ENCODE results near the gene SIGLECL1.

SIGLECL1 gene

DNA sequence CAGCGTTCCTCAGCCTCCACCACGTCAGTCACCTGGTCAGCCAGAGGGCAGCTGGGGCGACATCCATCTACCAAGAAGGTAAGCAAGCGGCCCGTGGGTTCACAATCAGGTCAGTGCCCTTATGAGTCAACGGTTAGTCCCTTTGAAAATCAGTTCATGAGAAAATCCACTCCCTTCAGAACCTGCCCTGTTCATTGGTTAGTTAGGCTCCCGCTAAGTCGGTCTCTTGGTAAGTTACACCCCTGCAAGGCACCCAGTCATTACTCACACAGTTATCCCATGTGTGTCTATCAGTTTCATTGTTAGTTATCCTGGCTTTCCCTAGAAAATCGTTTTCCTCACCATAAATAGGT, 564 bp downstream of the SIGLECL1 start:
- no peak overlapping the region for H3K9ac ChIP-seq (ENCODE audit: low read depth in 1 of 2, low read length in 2 of 2)
- no peaks in the 10 kb centered on the region for H3K36me3 ChIP-seq (ENCODE audit: control insufficient read depth in 2 of 2, insufficient read depth in 2 of 2, low read length in 2 of 2)
- no peaks in the 10 kb centered on the region for H3K27me3 ChIP-seq (ENCODE audit: control insufficient read depth in 2 of 2, insufficient read depth in 2 of 2, low read length in 2 of 2)
- no peak overlapping the region for H3K27ac ChIP-seq (ENCODE audit: low read depth in 2 of 2, low read length in 2 of 2)
- H3K9me3 ChIP-seq (ENCODE audit: control insufficient read depth in 2 of 2, low read length in 2 of 2): no peaks in the 10 kb centered on the region
- H3K4me3 ChIP-seq (ENCODE audit: low read length in 2 of 2): no peak overlapping the region
- no peaks in the 10 kb centered on the region for H3K4me1 ChIP-seq (ENCODE audit: control insufficient read depth in 2 of 2, insufficient read depth in 2 of 2, low read length in 2 of 2)

DNA sequence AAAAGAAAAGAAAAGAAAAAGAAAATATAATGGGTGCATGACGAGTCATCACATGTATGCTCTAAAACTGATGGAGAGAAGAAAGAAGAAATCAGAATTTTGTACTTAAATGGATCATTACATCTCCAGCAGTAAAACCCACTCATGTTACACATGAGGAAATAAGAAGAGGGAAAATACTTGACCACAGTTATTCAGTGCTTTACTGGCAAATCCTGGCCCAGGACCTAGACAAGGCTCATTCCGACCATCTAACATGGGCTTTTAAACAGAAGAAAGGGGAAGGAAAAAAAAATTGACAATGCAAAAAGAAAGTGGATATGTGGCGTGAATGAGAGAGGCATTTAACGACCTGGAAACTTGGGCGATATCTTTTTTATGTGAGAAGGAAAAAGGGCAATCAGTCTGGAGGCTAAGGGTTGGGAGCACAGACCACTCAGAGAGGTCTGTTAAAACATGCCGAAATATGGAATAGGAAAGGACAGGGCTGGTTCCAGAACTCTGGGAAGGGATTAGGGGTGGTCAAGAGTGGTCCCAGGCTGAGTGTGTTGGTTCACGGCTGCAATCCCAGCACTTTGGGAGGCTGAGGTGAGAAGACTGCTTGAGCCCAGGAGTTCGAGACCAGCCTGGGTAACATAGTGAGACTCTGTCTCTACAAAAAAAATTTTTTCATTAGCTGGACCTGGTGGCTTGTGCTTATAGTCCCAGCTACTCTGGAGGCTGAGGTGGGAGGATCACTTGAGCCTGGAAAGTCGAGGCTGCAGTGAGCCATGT, 1.6 kb downstream of the SIGLECL1 start:
- no peak overlapping the region for H3K4me3 ChIP-seq (ENCODE audit: low read length in 2 of 2)
- H3K27me3 ChIP-seq (ENCODE audit: control insufficient read depth in 2 of 2, insufficient read depth in 2 of 2, low read length in 2 of 2): no peaks in the 10 kb centered on the region
- no peaks in the 10 kb centered on the region for H3K4me1 ChIP-seq (ENCODE audit: control insufficient read depth in 2 of 2, insufficient read depth in 2 of 2, low read length in 2 of 2)
- no peak overlapping the region for H3K27ac ChIP-seq (ENCODE audit: low read depth in 2 of 2, low read length in 2 of 2)
- H3K36me3 ChIP-seq (ENCODE audit: control insufficient read depth in 2 of 2, insufficient read depth in 2 of 2, low read length in 2 of 2): no peaks in the 10 kb centered on the region
- no peaks in the 10 kb centered on the region for H3K9me3 ChIP-seq (ENCODE audit: control insufficient read depth in 2 of 2, low read length in 2 of 2)
- H3K9ac ChIP-seq (ENCODE audit: low read depth in 1 of 2, low read length in 2 of 2): no peak overlapping the region

- Histone ChIP-seq H3K9me3 (ENCODE audit: control insufficient read depth in 2 of 2, low read length in 2 of 2) (no peaks in the 10 kb centered on the region), H3K27ac (ENCODE audit: low read depth in 2 of 2, low read length in 2 of 2) (no peak overlapping the region), H3K4me1 (ENCODE audit: control insufficient read depth in 2 of 2, insufficient read depth in 2 of 2, low read length in 2 of 2) (no peaks in the 10 kb centered on the region), H3K36me3 (ENCODE audit: control insufficient read depth in 2 of 2, insufficient read depth in 2 of 2, low read length in 2 of 2) (no peaks in the 10 kb centered on the region), H3K27me3 (ENCODE audit: control insufficient read depth in 2 of 2, insufficient read depth in 2 of 2, low read length in 2 of 2) (no peaks in the 10 kb centered on the region), H3K4me3 (ENCODE audit: low read length in 2 of 2) (no peak overlapping the region), H3K9ac (ENCODE audit: low read depth in 1 of 2, low read length in 2 of 2) (no peak overlapping the region)
Observed at GRCh38 chr19:51253088-51253806, 2.4 kb downstream of the SIGLECL1 start.

GRCh38 chr19:51256155-51256625, 5.3 kb downstream of the SIGLECL1 start:
- Histone ChIP-seq H3K4me1 (ENCODE audit: control insufficient read depth in 2 of 2, insufficient read depth in 2 of 2, low read length in 2 of 2) (no peaks in the 10 kb centered on the region), H3K4me3 (ENCODE audit: low read length in 2 of 2) (no peak overlapping the region), H3K9ac (ENCODE audit: low read depth in 1 of 2, low read length in 2 of 2) (no peak overlapping the region), H3K9me3 (ENCODE audit: control insufficient read depth in 2 of 2, low read length in 2 of 2) (no peaks in the 10 kb centered on the region), H3K27me3 (ENCODE audit: control insufficient read depth in 2 of 2, insufficient read depth in 2 of 2, low read length in 2 of 2) (no peaks in the 10 kb centered on the region), H3K36me3 (ENCODE audit: control insufficient read depth in 2 of 2, insufficient read depth in 2 of 2, low read length in 2 of 2) (no peaks in the 10 kb centered on the region), H3K27ac (ENCODE audit: low read depth in 2 of 2, low read length in 2 of 2) (no peak overlapping the region)

- Histone ChIP-seq H3K9ac (ENCODE audit: low read depth in 1 of 2, low read length in 2 of 2) (no peak overlapping the region), H3K9me3 (ENCODE audit: control insufficient read depth in 2 of 2, low read length in 2 of 2) (no peaks in the 10 kb centered on the region), H3K27ac (ENCODE audit: low read depth in 2 of 2, low read length in 2 of 2) (no peak overlapping the region), H3K27me3 (ENCODE audit: control insufficient read depth in 2 of 2, insufficient read depth in 2 of 2, low read length in 2 of 2) (no peaks in the 10 kb centered on the region), H3K36me3 (ENCODE audit: control insufficient read depth in 2 of 2, insufficient read depth in 2 of 2, low read length in 2 of 2) (no peaks in the 10 kb centered on the region), H3K4me1 (ENCODE audit: control insufficient read depth in 2 of 2, insufficient read depth in 2 of 2, low read length in 2 of 2) (no peaks in the 10 kb centered on the region), H3K4me3 (ENCODE audit: low read length in 2 of 2) (no peak overlapping the region)
Observed at GRCh38 chr19:51257471-51257870, 6.6 kb downstream of the SIGLECL1 start.

DNA sequence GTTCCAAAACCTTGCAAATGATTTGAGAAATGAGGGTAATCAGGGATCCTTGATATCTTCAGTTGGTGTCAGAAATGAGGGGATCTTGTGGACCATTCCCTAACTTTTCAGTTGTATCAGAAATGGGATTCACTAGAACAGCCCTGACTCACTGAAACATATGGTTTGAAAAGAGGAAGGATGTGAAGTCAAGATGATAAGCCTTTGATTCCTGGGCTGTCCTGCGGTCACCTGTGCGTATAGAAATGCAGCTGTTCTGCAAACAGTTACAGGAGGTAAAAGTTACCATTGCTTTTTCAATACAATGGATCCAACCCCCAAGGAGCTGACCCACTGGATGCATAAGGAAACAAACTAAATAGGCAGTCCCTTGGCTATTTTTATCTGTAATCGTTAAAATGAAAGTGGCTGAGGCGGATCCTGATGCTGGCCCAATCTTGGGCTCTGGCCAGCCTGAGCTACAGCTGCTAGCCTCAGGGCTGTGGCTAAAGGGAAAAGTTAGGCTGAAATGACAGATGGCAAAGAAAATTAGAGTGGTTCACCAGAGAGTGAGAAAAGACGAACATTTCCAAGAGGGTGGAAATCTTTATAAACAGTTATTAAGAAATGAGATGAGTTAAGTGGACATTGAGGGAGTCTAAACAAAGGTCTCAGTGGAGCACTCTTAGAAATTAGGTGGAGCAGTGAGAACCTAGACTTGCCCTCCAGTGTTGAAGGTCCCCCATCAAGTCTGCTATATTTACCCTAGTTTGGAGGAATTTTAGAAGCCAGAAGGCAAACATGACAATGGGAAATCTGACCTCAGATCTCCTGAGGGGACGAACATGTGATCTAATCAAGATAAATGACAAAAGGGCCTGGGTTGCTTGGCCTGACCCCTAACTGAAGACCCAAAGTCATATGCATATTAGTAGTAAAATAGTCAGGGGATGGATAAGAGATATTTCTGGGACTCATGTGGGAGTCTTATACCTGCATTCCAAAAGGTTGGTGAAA, 7.6 kb downstream of the SIGLECL1 start:
- Histone ChIP-seq H3K9ac (ENCODE audit: low read depth in 1 of 2, low read length in 2 of 2) (no peak overlapping the region), H3K4me1 (ENCODE audit: control insufficient read depth in 2 of 2, insufficient read depth in 2 of 2, low read length in 2 of 2) (no peaks in the 10 kb centered on the region), H3K27me3 (ENCODE audit: control insufficient read depth in 2 of 2, insufficient read depth in 2 of 2, low read length in 2 of 2) (no peaks in the 10 kb centered on the region), H3K27ac (ENCODE audit: low read depth in 2 of 2, low read length in 2 of 2) (no peak overlapping the region), H3K9me3 (ENCODE audit: control insufficient read depth in 2 of 2, low read length in 2 of 2) (no peaks in the 10 kb centered on the region), H3K36me3 (ENCODE audit: control insufficient read depth in 2 of 2, insufficient read depth in 2 of 2, low read length in 2 of 2) (no peaks in the 10 kb centered on the region), H3K4me3 (ENCODE audit: low read length in 2 of 2) (no peak overlapping the region)

DNA sequence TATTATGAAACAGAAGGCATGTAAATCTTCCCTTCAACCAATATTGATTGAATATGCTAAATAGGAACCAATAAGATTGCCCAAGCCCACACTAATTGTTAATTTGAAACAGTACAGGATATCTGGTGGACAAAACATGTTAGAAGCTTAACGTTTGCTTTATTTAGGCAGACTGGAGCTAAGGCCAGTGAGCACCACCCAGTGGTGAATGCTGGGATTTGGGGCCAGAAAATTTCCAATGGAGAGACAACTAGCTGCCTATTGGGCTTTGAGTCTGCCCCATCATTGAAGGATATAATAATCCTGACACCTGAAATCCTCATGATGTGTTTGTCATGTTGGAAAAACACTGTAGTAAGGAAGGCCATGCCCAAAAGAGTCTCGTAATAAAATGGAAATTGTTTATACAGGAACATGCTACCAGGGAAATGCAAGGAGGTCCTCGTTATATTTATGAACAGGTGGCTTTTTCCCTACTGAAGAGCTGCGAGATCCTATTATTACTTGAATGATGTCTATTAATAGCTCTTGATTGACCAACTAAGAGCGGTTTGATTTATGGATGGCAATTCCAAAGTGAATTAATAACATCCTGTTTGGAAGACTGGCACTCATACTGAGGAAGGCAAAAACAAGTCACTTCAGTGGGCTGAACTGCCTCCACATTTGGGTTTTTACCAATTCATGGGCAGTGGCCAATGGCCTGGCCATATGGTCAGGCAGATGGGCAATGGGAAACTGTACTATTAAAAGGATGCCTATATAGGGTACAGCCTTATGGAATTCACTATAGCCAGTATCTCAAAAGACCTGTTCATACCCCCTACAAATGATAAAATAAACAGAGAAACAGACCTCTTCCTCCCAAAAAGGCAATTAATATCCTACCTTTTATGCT, 8.7 kb downstream of the SIGLECL1 start:
- Histone ChIP-seq H3K36me3 (ENCODE audit: control insufficient read depth in 2 of 2, insufficient read depth in 2 of 2, low read length in 2 of 2) (no peaks in the 10 kb centered on the region), H3K27me3 (ENCODE audit: control insufficient read depth in 2 of 2, insufficient read depth in 2 of 2, low read length in 2 of 2) (no peaks in the 10 kb centered on the region), H3K4me1 (ENCODE audit: control insufficient read depth in 2 of 2, insufficient read depth in 2 of 2, low read length in 2 of 2) (no peaks in the 10 kb centered on the region), H3K9ac (ENCODE audit: low read depth in 1 of 2, low read length in 2 of 2) (no peak overlapping the region), H3K4me3 (ENCODE audit: low read length in 2 of 2) (no peak overlapping the region), H3K9me3 (ENCODE audit: control insufficient read depth in 2 of 2, low read length in 2 of 2) (no peaks in the 10 kb centered on the region), H3K27ac (ENCODE audit: low read depth in 2 of 2, low read length in 2 of 2) (no peak overlapping the region)

DNA sequence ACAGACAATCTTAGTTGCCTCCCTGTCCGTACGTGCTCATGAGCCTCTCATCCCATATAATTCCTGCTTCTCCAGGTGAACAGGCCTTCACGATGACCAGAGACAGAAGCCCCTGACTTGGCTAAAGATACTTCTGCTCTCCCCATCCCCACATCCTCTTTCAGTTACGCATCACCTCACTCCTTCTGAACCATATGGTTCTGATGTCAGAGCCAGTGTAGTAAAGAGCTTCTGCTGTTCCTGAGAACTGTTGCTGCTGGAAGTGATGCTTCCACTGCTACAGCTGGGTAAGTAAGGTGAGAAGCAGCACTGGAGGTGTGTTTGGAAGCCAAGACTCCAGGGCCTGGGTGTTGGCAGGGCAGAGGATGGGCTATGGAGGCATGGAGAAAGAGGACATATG, 12.9 kb downstream of the SIGLECL1 start:
- no peaks in the 10 kb centered on the region for H3K9me3 ChIP-seq (ENCODE audit: control insufficient read depth in 2 of 2, low read length in 2 of 2)
- H3K27ac ChIP-seq (ENCODE audit: low read depth in 2 of 2, low read length in 2 of 2): no peak overlapping the region
- H3K36me3 ChIP-seq (ENCODE audit: control insufficient read depth in 2 of 2, insufficient read depth in 2 of 2, low read length in 2 of 2): no peaks in the 10 kb centered on the region
- H3K4me1 ChIP-seq (ENCODE audit: control insufficient read depth in 2 of 2, insufficient read depth in 2 of 2, low read length in 2 of 2): no peaks in the 10 kb centered on the region
- no peak overlapping the region for H3K9ac ChIP-seq (ENCODE audit: low read depth in 1 of 2, low read length in 2 of 2)
- H3K4me3 ChIP-seq (ENCODE audit: low read length in 2 of 2): no peak overlapping the region
- no peaks in the 10 kb centered on the region for H3K27me3 ChIP-seq (ENCODE audit: control insufficient read depth in 2 of 2, insufficient read depth in 2 of 2, low read length in 2 of 2)

GRCh38 chr19:51271067-51271466, 20.2 kb downstream of the SIGLECL1 start:
- Histone ChIP-seq H3K4me3 (ENCODE audit: low read length in 2 of 2) (no peak overlapping the region), H3K9ac (ENCODE audit: low read depth in 1 of 2, low read length in 2 of 2) (no peak overlapping the region), H3K9me3 (ENCODE audit: control insufficient read depth in 2 of 2, low read length in 2 of 2) (no peaks in the 10 kb centered on the region), H3K36me3 (ENCODE audit: control insufficient read depth in 2 of 2, insufficient read depth in 2 of 2, low read length in 2 of 2) (no peaks in the 10 kb centered on the region), H3K27me3 (ENCODE audit: control insufficient read depth in 2 of 2, insufficient read depth in 2 of 2, low read length in 2 of 2) (peaks cover 0 to 3% of the 10 kb centered on the region in 2 donors), H3K4me1 (ENCODE audit: control insufficient read depth in 2 of 2, insufficient read depth in 2 of 2, low read length in 2 of 2) (no peaks in the 10 kb centered on the region), H3K27ac (ENCODE audit: low read depth in 2 of 2, low read length in 2 of 2) (no peak overlapping the region)

Data from mucosa of rectum (tissue), 2 donors.